HG02571 (cell line): ENCODE measurements around the gene SIGLEC6.

Experiments
- ATAC-seq: cut with Tn5 transposase; IDR thresholded peaks from one replicate; pipeline ENCODE4 v1.9.1; 2021; ENCODE audit warnings: mild to moderate bottlenecking, moderate library complexity; ENCODE audit not compliant: unreplicated experiment

The SIGLEC6 gene

DNA sequence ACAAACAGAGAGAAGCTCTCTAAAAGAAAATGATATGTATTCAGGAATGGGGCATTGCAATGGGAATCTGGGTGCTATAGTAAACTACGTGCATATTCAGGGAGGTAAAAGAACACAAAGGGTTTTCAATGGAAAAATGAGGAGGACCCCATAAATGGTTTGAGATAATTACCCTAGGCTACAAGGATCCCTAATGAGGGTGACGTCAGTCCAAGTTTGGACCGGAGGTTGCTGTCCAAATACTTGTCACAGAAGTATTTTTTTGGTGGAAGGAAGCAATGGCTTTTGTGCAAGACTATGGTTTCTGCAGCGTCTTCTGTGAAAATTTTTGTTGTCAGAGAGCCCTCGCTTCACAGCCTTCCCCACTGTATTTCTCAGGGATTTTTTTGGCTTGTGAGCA is 54.1 kb downstream of the SIGLEC6 start:
- ATAC-seq = no peak

DNA sequence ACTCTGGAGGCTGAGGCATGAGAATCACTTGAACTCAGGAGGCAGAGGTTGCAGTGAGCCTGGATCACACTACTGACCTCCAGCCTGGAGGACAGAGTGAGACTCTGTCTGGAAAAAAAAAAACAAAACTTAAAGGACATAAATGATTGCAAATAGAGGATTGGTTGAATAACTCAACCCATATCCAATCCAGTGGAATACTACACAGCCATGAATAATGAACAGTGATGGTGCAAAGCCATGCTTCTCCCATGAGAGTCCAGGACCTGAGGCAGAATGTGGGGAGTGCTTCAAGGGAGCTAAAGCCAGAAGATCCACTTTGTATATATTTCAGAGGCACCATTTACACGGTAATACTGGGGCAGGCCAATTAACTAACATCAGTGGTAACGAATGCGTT is 55.3 kb downstream of the SIGLEC6 start:
- no peak for ATAC-seq

DNA sequence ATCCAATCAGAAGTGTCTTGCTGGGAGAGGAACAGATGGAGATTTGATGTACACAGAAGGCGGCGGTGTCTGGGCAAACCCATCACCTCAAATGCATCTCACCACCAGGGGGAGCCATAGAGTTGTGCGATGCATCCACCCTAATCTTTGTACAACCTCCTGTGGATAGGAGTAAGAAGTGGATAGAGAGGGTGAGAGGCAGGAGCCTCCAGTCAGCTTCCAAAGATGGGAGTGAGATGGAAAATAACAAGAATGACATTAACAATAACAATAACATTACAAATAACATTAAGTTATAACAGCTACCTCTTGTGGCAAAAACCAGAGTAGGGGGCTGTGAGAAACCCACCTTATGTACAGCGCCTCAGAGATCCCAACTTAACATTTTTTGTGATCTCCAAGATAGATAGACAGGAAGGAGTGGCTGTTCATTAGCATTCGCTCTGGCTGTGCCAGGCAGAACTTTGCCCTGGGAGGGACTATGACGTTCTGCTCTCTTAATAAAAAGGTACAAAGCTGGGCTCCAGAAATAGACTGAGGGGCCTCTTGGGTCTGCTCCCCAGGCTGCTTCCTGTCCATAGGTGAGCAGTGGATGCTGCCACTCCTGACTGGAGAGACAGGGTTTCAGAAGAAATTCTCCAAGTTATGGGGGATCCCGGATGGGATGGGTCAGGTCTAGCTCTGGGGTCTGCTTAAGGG is 58.3 kb downstream of the SIGLEC6 start:
- ATAC-seq = no peak

DNA sequence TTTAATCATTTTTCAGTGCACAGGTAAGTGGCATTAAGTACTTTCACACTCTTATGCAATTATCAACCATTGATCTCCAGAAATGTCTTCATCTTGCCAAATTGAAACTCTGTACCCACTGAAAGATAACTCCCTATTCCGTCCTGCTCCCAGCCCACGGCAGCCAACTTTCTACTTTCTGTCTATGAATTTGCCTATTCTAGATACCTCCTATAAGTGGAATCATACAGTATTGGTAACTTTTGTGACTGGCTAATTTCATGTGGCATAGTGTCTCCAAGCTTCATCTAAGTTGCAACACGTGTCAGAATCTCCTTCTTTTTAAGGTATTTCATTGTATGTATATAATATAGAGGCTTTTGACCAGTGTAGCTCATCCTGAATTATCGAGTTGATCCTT is 58.9 kb downstream of the SIGLEC6 start:
- no peak for ATAC-seq

DNA sequence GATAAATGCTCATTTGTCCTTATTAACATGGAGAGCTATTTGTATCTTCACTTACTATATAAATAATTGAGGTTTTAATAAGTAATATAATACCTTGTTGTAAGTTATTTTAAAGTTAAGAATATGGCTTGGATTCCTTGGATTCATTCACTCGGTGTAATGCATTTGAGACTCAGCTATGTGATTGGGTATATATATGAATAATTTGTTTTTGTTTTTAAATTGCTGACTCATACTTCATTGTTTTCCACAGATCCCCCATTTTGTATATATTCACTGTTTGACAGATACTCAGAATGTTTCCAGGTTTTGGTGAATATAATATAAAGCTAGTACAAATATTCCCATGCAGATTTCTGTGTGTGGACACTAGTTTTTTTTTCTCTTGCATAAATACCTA is 59.9 kb downstream of the SIGLEC6 start:
- no peak for ATAC-seq

DNA sequence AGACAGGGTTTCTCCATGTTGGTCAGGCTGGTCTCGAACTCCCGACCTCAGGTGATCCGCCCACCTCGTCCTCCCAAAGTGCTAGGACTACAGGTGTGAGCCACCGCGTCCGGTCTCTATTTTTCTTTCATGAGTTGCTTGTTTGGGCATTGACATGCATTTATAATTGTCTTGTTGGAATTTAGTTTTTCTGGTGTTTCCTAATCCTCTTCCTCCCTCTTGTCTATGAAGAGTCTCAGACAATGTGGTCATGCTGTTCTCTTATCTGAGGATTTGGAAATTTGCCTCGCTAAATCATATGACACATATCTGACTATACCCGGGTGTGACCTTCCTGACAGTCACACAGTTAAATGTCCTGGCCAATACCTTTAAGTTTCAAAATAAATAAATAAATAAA is 60.5 kb downstream of the SIGLEC6 start:
- ATAC-seq = no peak

DNA sequence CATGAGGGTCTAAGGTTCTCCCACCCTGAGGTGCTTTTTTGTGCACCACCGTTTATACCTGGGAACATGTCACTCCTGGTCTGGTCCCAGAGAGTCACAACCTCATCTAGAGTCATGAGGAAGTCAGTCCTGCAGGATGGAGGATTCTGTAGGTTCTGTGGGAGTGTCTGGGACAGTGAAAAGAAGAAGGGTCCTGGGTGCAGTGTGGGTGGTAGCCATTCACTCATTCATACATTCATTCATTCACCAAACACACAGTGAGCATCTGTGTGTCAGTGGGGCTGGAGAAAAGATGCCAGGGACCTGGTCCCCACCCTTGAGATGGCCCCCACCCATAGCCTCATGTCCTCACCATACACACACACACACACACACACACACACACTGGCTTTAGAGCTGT is 61.8 kb downstream of the SIGLEC6 start:
- no peak for ATAC-seq

DNA sequence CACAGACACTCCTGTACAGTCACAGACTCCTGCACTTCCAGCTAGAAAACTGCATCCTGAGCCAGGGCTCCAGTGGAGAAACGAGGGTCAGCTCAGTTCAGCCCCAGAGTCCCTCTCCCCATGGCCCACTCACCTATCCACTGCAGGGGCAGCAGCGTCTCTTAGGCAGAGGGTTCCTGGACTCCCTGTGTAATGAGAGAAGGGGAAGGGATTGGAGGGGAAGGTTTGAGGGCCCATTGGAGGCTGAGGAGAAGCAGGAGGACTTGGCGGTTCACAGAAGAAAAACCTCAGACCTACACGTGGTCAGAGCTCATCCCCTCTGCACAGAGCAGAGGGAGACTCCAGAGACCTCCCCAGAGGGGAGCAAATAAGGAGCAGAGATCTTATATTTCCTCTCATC is 62.3 kb downstream of the SIGLEC6 start:
- no peak for ATAC-seq

DNA sequence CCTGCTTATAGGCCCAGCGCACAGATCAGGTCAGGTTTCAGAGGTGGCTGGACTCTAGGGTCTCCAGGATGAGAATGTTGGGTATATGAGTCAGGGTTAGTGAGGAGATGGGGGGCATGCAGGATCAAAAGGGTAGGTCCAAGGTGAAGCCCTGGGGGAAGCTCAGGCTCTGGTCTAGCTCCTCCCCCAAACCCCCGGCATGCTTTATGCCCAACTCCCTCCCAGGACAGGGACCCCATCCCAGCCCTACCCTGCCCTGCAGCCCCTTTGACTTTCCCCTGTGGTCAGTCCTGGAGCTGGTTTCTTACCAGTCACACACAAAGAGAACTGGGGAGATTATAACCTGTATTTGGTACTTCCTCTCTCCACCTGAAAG is 62.9 kb downstream of the SIGLEC6 start:
- ATAC-seq = no peak

DNA sequence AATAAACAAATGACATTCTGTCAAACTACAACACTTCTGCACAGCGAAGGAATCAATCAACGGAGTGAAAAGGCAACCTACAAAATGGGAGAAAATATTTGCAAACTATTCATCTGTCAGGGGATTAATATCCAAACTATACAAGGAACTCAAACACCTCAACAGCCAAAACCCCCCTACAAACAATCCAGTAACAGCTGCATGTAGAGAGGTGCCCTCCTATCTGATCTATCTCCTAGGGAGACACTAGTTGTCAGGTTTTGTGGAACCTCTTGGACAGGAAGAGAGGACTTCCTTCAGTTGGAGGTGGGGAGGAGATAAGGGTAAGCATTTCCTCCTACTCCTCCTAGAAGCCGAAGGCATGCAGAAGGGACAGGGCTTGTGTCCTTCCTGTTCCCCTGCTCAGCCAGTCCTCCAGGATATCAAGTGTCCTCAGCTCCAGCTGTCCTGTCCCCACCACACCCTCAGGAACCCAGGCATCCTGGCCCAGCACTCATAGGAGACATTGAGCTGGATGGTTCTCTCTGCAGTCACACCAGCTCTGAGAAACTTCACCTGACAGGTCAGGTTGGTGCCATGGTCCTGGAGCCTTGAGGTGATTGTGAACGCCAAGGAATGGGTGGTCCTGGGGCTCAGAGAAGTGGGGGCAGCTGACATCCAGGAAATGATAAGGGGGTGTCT is 63.5 kb downstream of the SIGLEC6 start:
- no peak for ATAC-seq
